Chondrocyte (in vitro differentiated cells): ENCODE data around the gene NRXN2. TPM values are rescaled to one million over a fixed set of nuclear protein-coding genes. Genes with fewer than 3 reads are reported as not detected.

Source experiments
- DNase-seq: peaks from one replicate; pipeline ENCODE4 v3.0.0; 2021; ENCODE audit warnings: mixed read lengths, low spot score
- H3K27ac Mint-ChIP-seq: one replicate; pipeline ENCODE4 v1.8.0; 2021; ENCODE audit warnings: mild to moderate bottlenecking, moderate library complexity, mixed read lengths; ENCODE audit not compliant: unreplicated experiment
- H3K27me3 Mint-ChIP-seq: 2 replicates; pipeline ENCODE4 v1.8.0; 2021; ENCODE audit warnings: low read depth, mixed read lengths
- H3K36me3 Mint-ChIP-seq: 2 replicates; pipeline ENCODE4 v1.8.0; 2021; ENCODE audit warnings: low read depth, mixed read lengths
- H3K4me1 Mint-ChIP-seq: 2 replicates; pipeline ENCODE4 v1.8.0; 2021; ENCODE audit warnings: low read depth, mild to moderate bottlenecking, mixed read lengths
- H3K4me3 Mint-ChIP-seq: one replicate; pipeline ENCODE4 v1.8.0; 2021; ENCODE audit warnings: mild to moderate bottlenecking, moderate library complexity, mixed read lengths; ENCODE audit not compliant: unreplicated experiment
- H3K9me3 Mint-ChIP-seq: 2 replicates; pipeline ENCODE4 v1.8.0; 2021; ENCODE audit warnings: low read depth, mixed read lengths
- total RNA-seq: library from RNA; stranded (reverse); gene quantifications from 3 replicates; pipeline ENCODE4 v1.2.1, GENCODE V29; 2021
- TF ChIP-seq, protein P1 (sequence below): fragments of 200-600 bp; sonication (generic); IDR thresholded peaks from 2 replicates; pipeline ENCODE4 v1.5.0; 2021; ENCODE audit warnings: antibody characterized with exemption, mild to moderate bottlenecking, moderate library complexity

NRXN2 gene
- total RNA-seq, 1 donor from 2014 or later, result 1.8 TPM

DNA sequence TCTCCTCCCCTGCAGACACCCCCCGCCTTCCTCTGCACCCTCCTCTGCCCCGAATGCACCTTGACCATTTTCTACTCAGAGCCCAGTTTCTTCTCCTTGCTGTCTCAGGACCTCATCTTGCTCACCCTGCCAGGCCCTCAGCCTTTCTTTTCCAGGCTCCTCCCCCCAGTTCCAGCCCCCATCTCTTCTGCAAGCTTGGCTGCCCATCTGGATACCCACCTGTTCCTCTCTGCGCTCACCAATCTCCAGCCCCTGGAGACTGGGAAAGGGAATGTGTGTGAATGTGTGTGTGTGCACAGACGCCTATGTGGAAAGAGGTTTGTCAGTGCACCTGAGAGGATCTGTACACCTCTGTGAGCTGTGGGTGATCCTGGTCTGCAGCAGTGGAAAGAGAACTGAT, 95.6 kb downstream of the NRXN2 start:
- peaks cover 17% of the 10 kb centered on the region for H3K27me3 Mint-ChIP-seq
- H3K27ac Mint-ChIP-seq, result no peak overlapping the region
- H3K36me3 Mint-ChIP-seq, result no peaks in the 10 kb centered on the region
- no peak overlapping the region for H3K4me3 Mint-ChIP-seq
- no peak for DNase-seq
- no peaks in the 10 kb centered on the region for H3K9me3 Mint-ChIP-seq
- no peaks in the 10 kb centered on the region for H3K4me1 Mint-ChIP-seq
- TF ChIP-seq, protein P1, sequence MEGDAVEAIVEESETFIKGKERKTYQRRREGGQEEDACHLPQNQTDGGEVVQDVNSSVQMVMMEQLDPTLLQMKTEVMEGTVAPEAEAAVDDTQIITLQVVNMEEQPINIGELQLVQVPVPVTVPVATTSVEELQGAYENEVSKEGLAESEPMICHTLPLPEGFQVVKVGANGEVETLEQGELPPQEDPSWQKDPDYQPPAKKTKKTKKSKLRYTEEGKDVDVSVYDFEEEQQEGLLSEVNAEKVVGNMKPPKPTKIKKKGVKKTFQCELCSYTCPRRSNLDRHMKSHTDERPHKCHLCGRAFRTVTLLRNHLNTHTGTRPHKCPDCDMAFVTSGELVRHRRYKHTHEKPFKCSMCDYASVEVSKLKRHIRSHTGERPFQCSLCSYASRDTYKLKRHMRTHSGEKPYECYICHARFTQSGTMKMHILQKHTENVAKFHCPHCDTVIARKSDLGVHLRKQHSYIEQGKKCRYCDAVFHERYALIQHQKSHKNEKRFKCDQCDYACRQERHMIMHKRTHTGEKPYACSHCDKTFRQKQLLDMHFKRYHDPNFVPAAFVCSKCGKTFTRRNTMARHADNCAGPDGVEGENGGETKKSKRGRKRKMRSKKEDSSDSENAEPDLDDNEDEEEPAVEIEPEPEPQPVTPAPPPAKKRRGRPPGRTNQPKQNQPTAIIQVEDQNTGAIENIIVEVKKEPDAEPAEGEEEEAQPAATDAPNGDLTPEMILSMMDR, result no peak

DNA sequence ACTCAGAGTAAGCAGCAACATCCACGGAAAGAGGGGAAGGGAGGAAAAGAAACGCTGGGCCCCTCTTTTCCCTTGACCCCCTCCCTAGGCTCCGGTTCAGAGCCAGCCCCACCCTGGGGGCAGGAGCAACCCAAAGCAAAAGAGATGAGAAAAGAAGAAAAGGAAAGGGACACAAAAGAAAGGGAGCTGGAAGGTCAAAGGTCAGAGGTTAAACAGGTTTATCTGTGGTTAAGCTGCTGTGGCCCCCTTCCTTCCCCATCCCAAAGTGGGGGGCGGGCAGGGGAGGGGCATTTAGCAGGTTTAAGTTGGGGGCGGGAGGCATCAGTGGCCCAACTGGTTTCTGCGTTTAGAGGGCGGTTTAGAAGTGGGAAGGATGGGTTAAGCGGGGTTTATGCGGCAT, 96.4 kb downstream of the NRXN2 start:
- no peak overlapping the region for H3K4me3 Mint-ChIP-seq
- no peak overlapping the region for H3K27ac Mint-ChIP-seq
- H3K27me3 Mint-ChIP-seq, result peaks cover 14% of the 10 kb centered on the region
- no peak for DNase-seq
- no peaks in the 10 kb centered on the region for H3K9me3 Mint-ChIP-seq
- H3K4me1 Mint-ChIP-seq, result no peaks in the 10 kb centered on the region
- TF ChIP-seq, protein P1, result no peak
- no peaks in the 10 kb centered on the region for H3K36me3 Mint-ChIP-seq

DNA sequence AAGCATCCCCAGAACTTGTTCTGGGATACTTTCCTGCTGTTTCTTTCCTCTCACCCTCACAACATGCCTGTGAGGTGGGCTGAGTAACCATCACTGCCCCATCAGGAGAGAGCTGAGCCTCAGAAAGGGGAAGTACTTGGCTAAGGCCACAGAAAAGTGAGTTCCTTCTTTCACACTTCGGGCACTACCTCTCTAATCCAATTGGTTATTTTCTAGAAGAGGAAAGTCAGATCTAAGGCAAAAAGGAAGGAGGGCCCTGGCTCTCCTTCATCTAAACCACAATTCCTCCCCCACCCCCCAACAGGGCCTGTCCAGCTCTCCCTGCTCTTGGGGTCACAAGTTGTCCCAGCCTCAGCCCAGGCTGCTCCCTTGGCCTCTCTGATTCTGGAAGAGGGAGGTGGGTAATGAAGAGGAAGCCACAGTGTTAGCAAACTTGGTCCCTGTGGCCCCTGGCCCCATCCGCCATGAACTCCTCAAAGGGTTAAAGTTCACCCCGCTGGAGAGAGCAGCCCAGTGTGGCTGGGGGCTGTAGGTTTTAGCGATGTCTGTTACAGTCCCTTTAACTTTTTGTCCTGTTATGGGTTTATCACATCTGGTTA, 98.0 kb downstream of the NRXN2 start:
- Mint-ChIP-seq H3K4me3 (no peak overlapping the region), H3K27me3 (peaks cover 11% of the 10 kb centered on the region), H3K4me1 (no peaks in the 10 kb centered on the region), H3K27ac (no peak overlapping the region), H3K9me3 (no peaks in the 10 kb centered on the region), H3K36me3 (no peaks in the 10 kb centered on the region)
- TF ChIP-seq, protein P1, result no peak
- DNase-seq, result no peak

DNA sequence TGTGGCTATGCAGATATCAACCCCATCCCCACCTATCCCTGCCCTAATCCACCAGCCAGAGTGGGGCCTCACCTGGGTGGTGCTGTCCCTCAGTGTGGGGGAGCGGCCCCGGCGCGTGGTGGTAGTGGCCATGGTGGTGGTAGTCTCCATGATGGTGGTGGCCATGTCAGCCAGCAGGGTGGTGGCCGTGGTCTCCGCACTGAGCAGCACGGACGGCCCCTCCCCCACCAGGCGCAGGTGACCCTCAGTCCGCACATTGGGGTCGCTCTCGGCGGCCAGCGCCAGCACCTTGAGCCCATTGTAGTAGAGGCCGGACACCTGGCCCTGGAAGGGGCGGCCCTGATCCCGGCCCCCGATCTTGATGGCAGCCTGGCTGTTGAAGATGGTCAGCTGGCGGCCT, 100.3 kb downstream of the NRXN2 start:
- H3K36me3 Mint-ChIP-seq, result no peaks in the 10 kb centered on the region
- no peak for DNase-seq
- no peaks in the 10 kb centered on the region for H3K9me3 Mint-ChIP-seq
- TF ChIP-seq, protein P1, result no peak
- H3K4me1 Mint-ChIP-seq, result no peaks in the 10 kb centered on the region
- peaks cover 3% of the 10 kb centered on the region for H3K27me3 Mint-ChIP-seq
- H3K27ac Mint-ChIP-seq, result no peak overlapping the region
- H3K4me3 Mint-ChIP-seq, result no peak overlapping the region

DNA sequence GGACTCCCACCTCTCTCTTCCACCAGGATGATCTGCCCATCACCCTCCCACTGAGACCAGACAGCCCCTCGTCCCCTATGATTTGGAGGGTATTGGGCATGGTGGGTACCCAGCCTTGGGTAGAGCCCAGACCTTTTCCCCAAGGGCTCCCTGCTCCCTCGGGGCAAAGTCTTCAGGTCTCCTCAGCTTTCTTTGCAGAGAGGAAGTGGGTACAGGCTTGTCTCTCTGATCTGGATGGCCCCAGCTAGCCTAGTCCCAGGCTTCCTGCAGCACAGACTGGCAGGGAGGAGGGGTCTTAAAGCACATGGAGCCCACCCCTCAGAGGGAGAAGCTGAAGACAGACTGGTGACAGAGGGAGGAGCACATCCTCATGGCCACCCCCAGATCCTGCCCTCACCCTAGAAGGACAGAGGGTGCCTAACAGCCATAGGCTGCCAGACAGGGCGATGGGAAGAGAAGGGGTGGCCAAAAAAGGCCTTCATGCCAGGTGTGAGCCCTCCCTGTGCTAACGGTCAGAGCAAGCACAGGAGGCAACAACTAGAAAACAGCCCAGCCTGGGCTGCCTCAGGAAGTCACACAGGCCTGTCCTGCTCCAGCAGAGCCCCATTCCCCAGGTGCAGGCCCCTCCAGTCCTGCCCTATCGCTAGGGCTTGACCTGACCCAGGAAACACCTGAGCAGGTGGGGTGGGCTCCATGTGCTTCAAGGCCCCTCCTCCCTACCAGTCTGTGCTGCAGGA, 101.5 kb downstream of the NRXN2 start:
- Mint-ChIP-seq H3K4me3 (no peak overlapping the region), H3K4me1 (no peaks in the 10 kb centered on the region), H3K27ac (no peak overlapping the region), H3K36me3 (no peaks in the 10 kb centered on the region), H3K9me3 (no peaks in the 10 kb centered on the region), H3K27me3 (no peaks in the 10 kb centered on the region)
- TF ChIP-seq, protein P1, result no peak
- DNase-seq, result no peak
